NCI-H748 treated with DMSO at 0.1 percent for 48 hours (cell line): ENCODE measurements around the gene SSTR1.
A peak's percentile ranks its signal among the peaks of the same experiment; 100 is the strongest.
"Not testable (repeated sequence)": the region's sequence is repeated elsewhere in the genome, so short reads cannot be mapped to it uniquely, and the experiment has no call there.

Experiments used
- DNase-seq: peaks from one replicate; lab custom pipeline; 2025; lab: John Stamatoyannopoulos, UW

SSTR1 gene

GRCh38 chr14:38207736-38208617 is at the start of gene SSTR1:
TSS of gene SSTR1 (plus strand) at chr14:38207904. CDS start at chr14:38209390, 1,486 bp downstream.
- DNase-seq = peak; percentile 47

- DNase-seq = no peak
These were observed 49.2 kb upstream of the SSTR1 start for GRCh38 chr14:38158468-38158867.

- DNase-seq = no peak
These were observed 39.3 kb upstream of the SSTR1 start for GRCh38 chr14:38168416-38168815.

GRCh38 chr14:38171197-38171596 is 36.5 kb upstream of the SSTR1 start:
- DNase-seq = no peak

GRCh38 chr14:38174711-38175110 is 33.0 kb upstream of the SSTR1 start:
- no peak for DNase-seq

- no peak for DNase-seq
These were observed 32.0 kb upstream of the SSTR1 start for GRCh38 chr14:38175658-38176057.

- no peak for DNase-seq
These were observed 31.3 kb upstream of the SSTR1 start for GRCh38 chr14:38176379-38176778.

GRCh38 chr14:38184132-38184531 is 23.6 kb upstream of the SSTR1 start:
- no peak for DNase-seq

- no peak for DNase-seq
These were observed 22.0 kb upstream of the SSTR1 start for GRCh38 chr14:38185671-38186070.

- DNase-seq = no peak
These were observed 21.5 kb upstream of the SSTR1 start for GRCh38 chr14:38186216-38186615.

- no peak for DNase-seq
These were observed 20.2 kb upstream of the SSTR1 start for GRCh38 chr14:38187528-38187927.

GRCh38 chr14:38189930-38190726 is 17.6 kb upstream of the SSTR1 start:
- DNase-seq = no peak

- DNase-seq = not testable (repeated sequence)
These were observed 16.9 kb upstream of the SSTR1 start for GRCh38 chr14:38190846-38191245.

GRCh38 chr14:38191491-38191890 is 16.2 kb upstream of the SSTR1 start:
- not testable (repeated sequence) for DNase-seq

GRCh38 chr14:38197001-38197783 is 10.5 kb upstream of the SSTR1 start:
- DNase-seq = no peak

GRCh38 chr14:38197784-38198335 is 9.8 kb upstream of the SSTR1 start:
- no peak for DNase-seq

GRCh38 chr14:38198425-38198824 is 9.3 kb upstream of the SSTR1 start:
- DNase-seq = no peak

- no peak for DNase-seq
These were observed 8.6 kb upstream of the SSTR1 start for GRCh38 chr14:38199076-38199475.

- no peak for DNase-seq
These were observed 8.0 kb upstream of the SSTR1 start for GRCh38 chr14:38199739-38200138.

- DNase-seq = no peak
These were observed 6.4 kb upstream of the SSTR1 start for GRCh38 chr14:38201137-38201828.

GRCh38 chr14:38202444-38203191 is 5.1 kb upstream of the SSTR1 start:
- no peak for DNase-seq
